Activated B cell treated with CpG ODN at 0.5 μM for 24 hours (primary cell): ENCODE data around the gene USP17L12. TPM values are rescaled to one million over a fixed set of nuclear protein-coding genes. Genes with fewer than 3 reads are reported as not detected.
"Not testable (repeated sequence)": the region's sequence is repeated elsewhere in the genome, so short reads cannot be mapped to it uniquely, and the experiment has no call there.

Experiments used
- ATAC-seq: fragments of 200-7000 bp; cut with Tn5 transposase; one replicate; pipeline ENCODE4 v1.10.0; 2021; ENCODE audit warnings: low read depth, mild to moderate bottlenecking, moderate library complexity
- CTCF ChIA-PET: fragments of 350-600 bp; sonication (Branson Sonifier 250); formaldehyde crosslinking; loops from one replicate; lab custom pipeline; 2021; ENCODE audit warnings: antibody characterized with exemption; lab: Charles Lee
- POLR2A ChIA-PET: fragments of 350-600 bp; sonication (Branson Sonifier 250); formaldehyde crosslinking; loops from one replicate; lab custom pipeline; 2021; ENCODE audit warnings: antibody characterized with exemption; lab: Charles Lee
- DNase-seq: peaks from one replicate; pipeline ENCODE4 v3.0.0; 2022
- H3K27ac Mint-ChIP-seq: one replicate; pipeline ENCODE4 v1.8.0; 2020; ENCODE audit warnings: mixed read lengths
- H3K27me3 Mint-ChIP-seq: one replicate; pipeline ENCODE4 v1.8.0; 2021; ENCODE audit warnings: mixed read lengths
- H3K36me3 Mint-ChIP-seq: one replicate; pipeline ENCODE4 v1.8.0; 2021; ENCODE audit warnings: low read depth, mixed read lengths
- H3K4me1 Mint-ChIP-seq: one replicate; pipeline ENCODE4 v1.8.0; 2021; ENCODE audit warnings: mixed read lengths
- H3K4me3 Mint-ChIP-seq: one replicate; pipeline ENCODE4 v1.8.0; 2020; ENCODE audit warnings: mild to moderate bottlenecking, mixed read lengths
- H3K9me3 Mint-ChIP-seq: one replicate; pipeline ENCODE4 v1.8.0; 2020; ENCODE audit warnings: mixed read lengths
- intact Hi-C: fragments of 100-400 bp; cut with micrococcal nuclease; formaldehyde crosslinking; loops from one replicate; pipeline ENCODE4 v1.15.1; 2024
- total RNA-seq: library from RNA; stranded (reverse); gene quantifications from 2 replicates; pipeline ENCODE4 v1.2.3, GENCODE V29; 2022

Gene USP17L12
- total RNA-seq, 1 donor from 2014 or later: not detected

DNA sequence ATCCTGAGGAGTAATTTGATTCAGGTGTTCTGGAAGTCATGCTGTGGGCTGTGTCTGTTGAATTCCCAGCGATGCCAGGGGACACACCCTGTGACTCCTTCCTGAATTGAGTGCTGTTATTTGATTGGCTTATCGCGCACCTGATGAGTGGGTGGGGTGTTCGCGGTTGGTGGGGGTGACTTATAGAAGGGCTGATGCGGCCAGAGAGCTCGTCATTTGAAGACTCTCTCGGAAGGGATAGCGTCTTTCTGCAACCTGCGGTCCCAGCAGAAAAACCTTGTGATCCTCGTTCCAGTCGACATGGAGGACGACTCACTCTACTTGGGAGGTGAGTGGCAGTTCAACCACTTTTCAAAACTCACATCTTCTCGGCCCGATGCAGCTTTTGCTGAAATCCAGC lies 37.9 kb downstream of the USP17L12 start, which contains the start of gene USP17L20:
Gene USP17L20, plus strand, starts transcription at position 301 of the 400 bp plus-strand sequence. Its CDS starts 0 bp downstream, at position 301.
- CTCF ChIA-PET, POLR2A ChIA-PET, H3K4me1 Mint-ChIP-seq: not testable (repeated sequence)

GRCh38 chr4:9262572-9262971 lies 42.6 kb downstream of the USP17L12 start, which contains the start of gene USP17L21:
TSS of gene USP17L21 (plus strand) at chr4:9262872. CDS start at chr4:9262872, 0 bp downstream.
- ATAC-seq, intact Hi-C loops, H3K27me3 Mint-ChIP-seq, H3K4me3 Mint-ChIP-seq, CTCF ChIA-PET, DNase-seq, POLR2A ChIA-PET, H3K9me3 Mint-ChIP-seq, H3K36me3 Mint-ChIP-seq, H3K4me1 Mint-ChIP-seq, H3K27ac Mint-ChIP-seq: not testable (repeated sequence)

More for the DNA sequence above, 37.9 kb downstream of the USP17L12 start, which contains the start of gene USP17L20:
- H3K27ac Mint-ChIP-seq, H3K27me3 Mint-ChIP-seq, H3K9me3 Mint-ChIP-seq, intact Hi-C loops, DNase-seq, H3K36me3 Mint-ChIP-seq, H3K4me3 Mint-ChIP-seq, ATAC-seq: not testable (repeated sequence)

DNA sequence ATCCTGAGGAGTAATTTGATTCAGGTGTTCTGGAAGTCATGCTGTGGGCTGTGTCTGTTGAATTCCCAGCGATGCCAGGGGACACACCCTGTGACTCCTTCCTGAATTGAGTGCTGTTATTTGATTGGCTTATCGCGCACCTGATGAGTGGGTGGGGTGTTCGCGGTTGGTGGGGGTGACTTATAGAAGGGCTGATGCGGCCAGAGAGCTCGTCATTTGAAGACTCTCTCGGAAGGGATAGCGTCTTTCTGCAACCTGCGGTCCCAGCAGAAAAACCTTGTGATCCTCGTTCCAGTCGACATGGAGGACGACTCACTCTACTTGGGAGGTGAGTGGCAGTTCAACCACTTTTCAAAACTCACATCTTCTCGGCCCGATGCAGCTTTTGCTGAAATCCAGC lies 47.4 kb downstream of the USP17L12 start, which contains the start of gene USP17L22:
Gene USP17L22, plus strand, starts transcription at position 301 of the 400 bp plus-strand sequence. Its CDS starts 0 bp downstream, at position 301.
- H3K27ac Mint-ChIP-seq, DNase-seq, POLR2A ChIA-PET, H3K4me3 Mint-ChIP-seq, intact Hi-C loops, H3K9me3 Mint-ChIP-seq, ATAC-seq, CTCF ChIA-PET, H3K4me1 Mint-ChIP-seq, H3K27me3 Mint-ChIP-seq, H3K36me3 Mint-ChIP-seq: not testable (repeated sequence)

Other genes with a start within 250 kb of the USP17L12 start
- not detected in 2 replicates for gene FAM90A26, start 49.7 kb upstream of the USP17L12 start, total RNA-seq
- gene USP17L10, start 9.5 kb upstream of the USP17L12 start, total RNA-seq: not detected in 2 replicates
- gene USP17L11, start 4.7 kb upstream of the USP17L12 start, total RNA-seq: not detected in 2 replicates
- not detected in 2 replicates for gene USP17L13, start 4.7 kb downstream of the USP17L12 start, total RNA-seq
- gene USP17L15, start 14.2 kb downstream of the USP17L12 start, total RNA-seq: not detected in 2 replicates
- not detected in 2 replicates for gene USP17L17, start 23.7 kb downstream of the USP17L12 start, total RNA-seq
- not detected in 2 replicates for gene USP17L18, start 28.5 kb downstream of the USP17L12 start, total RNA-seq
- not detected in 2 replicates for gene USP17L19, start 33.2 kb downstream of the USP17L12 start, total RNA-seq
- gene USP17L20, start 38.0 kb downstream of the USP17L12 start, total RNA-seq: not detected in 2 replicates
- not detected in 2 replicates for gene USP17L21, start 42.7 kb downstream of the USP17L12 start, total RNA-seq
- not detected in 2 replicates for gene USP17L22, start 47.5 kb downstream of the USP17L12 start, total RNA-seq
- gene USP17L24, start 105.0 kb downstream of the USP17L12 start, total RNA-seq: not detected in 2 replicates
- not detected in 2 replicates for gene USP17L25, start 109.8 kb downstream of the USP17L12 start, total RNA-seq
- not detected in 2 replicates for gene USP17L26, start 114.5 kb downstream of the USP17L12 start, total RNA-seq
- gene USP17L5, start 119.3 kb downstream of the USP17L12 start, total RNA-seq: not detected in 2 replicates
- not detected in 2 replicates for gene USP17L27, start 124.0 kb downstream of the USP17L12 start, total RNA-seq
- not detected in 2 replicates for gene USP17L28, start 128.7 kb downstream of the USP17L12 start, total RNA-seq
- not detected in 2 replicates for gene USP17L29, start 133.5 kb downstream of the USP17L12 start, total RNA-seq
- gene USP17L30, start 143.0 kb downstream of the USP17L12 start, total RNA-seq: not detected in 2 replicates
- gene DEFB131A, start 224.3 kb downstream of the USP17L12 start, total RNA-seq: not detected in 2 replicates